H4 (cell line): ENCODE measurements around the gene TIMM13. TPM values are rescaled to one million over a fixed set of nuclear protein-coding genes. Genes with fewer than 3 reads are reported as not detected.

Experiments
- DNase-seq: peaks from one replicate; pipeline ENCODE4 v3.0.0-alpha.2; 2015; ENCODE audit warnings: low spot score
- total RNA-seq: library from RNA; depleted of rRNA; stranded (reverse); fragments of >200 nt; shearing (Covaris generic); gene quantifications from 2 replicates; pipeline ENCODE4 v1.2.3, GENCODE V29; 2014

TIMM13 gene
- total RNA-seq, 1 experiment from 2014 or later, result 40.8 TPM

- DNase-seq, result no peak
These were observed 27.8 kb upstream of the TIMM13 start for GRCh38 chr19:2454962-2455850.

- no peak for DNase-seq
These were observed 27.0 kb upstream of the TIMM13 start for GRCh38 chr19:2454199-2454961.

- no peak for DNase-seq
These were observed 26.1 kb upstream of the TIMM13 start for GRCh38 chr19:2453431-2454025.

- no peak for DNase-seq
These were observed 24.4 kb upstream of the TIMM13 start for GRCh38 chr19:2451741-2452140.

GRCh38 chr19:2451138-2451537 lies 23.8 kb upstream of the TIMM13 start:
- DNase-seq, result no peak

- DNase-seq, result no peak
These were observed 21.6 kb upstream of the TIMM13 start for GRCh38 chr19:2449019-2449418.

- no peak for DNase-seq
These were observed 19.0 kb upstream of the TIMM13 start for GRCh38 chr19:2446381-2446780.

- no peak for DNase-seq
These were observed 17.0 kb upstream of the TIMM13 start for GRCh38 chr19:2444251-2445002.

GRCh38 chr19:2443785-2444182 lies 16.4 kb upstream of the TIMM13 start:
- DNase-seq, result no peak

- DNase-seq, result no peak
These were observed 15.9 kb upstream of the TIMM13 start for GRCh38 chr19:2443116-2443784.

- DNase-seq, result no peak
These were observed 13.8 kb upstream of the TIMM13 start for GRCh38 chr19:2441096-2441752.

- no peak for DNase-seq
These were observed 13.1 kb upstream of the TIMM13 start for GRCh38 chr19:2440515-2440914.

- no peak for DNase-seq
These were observed 10.8 kb upstream of the TIMM13 start for GRCh38 chr19:2438178-2438577.

- no peak for DNase-seq
These were observed 9.5 kb upstream of the TIMM13 start for GRCh38 chr19:2436926-2437325.

GRCh38 chr19:2436384-2436783 lies 9.0 kb upstream of the TIMM13 start:
- no peak for DNase-seq

- no peak for DNase-seq
These were observed 7.4 kb upstream of the TIMM13 start for GRCh38 chr19:2434721-2435265.

- DNase-seq, result no peak
These were observed 6.9 kb upstream of the TIMM13 start for GRCh38 chr19:2434267-2434666.

GRCh38 chr19:2433854-2434253 lies 6.5 kb upstream of the TIMM13 start:
- no peak for DNase-seq

- DNase-seq, result no peak
These were observed 4.9 kb upstream of the TIMM13 start for GRCh38 chr19:2432131-2432848.
